ENCODE results near the gene RPP38. TPM values are rescaled to one million over a fixed set of nuclear protein-coding genes. Genes with fewer than 3 reads are reported as not detected.

Gene RPP38, protein sequence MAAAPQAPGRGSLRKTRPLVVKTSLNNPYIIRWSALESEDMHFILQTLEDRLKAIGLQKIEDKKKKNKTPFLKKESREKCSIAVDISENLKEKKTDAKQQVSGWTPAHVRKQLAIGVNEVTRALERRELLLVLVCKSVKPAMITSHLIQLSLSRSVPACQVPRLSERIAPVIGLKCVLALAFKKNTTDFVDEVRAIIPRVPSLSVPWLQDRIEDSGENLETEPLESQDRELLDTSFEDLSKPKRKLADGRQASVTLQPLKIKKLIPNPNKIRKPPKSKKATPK
- total RNA-seq (2012; rRNA removed): 12.4 and 13.1 TPM in 2 replicates
- 18.0 and 19.0 TPM in 2 replicates for polyA plus RNA-seq (2012; rRNA removed)
- 6.4 and 12.3 TPM in 2 replicates for polyA plus RNA-seq (2012; cell fraction: cytosol; rRNA removed)
- 3.0 and 6.7 TPM in 2 replicates for polyA plus RNA-seq (2012; cell fraction: nucleus; rRNA removed; ENCODE audit: low replicate concordance)
- Bru-seq, nascent RNA: percentile 62 among the genes with signal in this experiment
- percentile 53 among the genes with signal in this experiment for BruChase-seq, experiment 1, labeled RNA remaining after a 6-hour chase
- percentile 46 among the genes with signal in this experiment for BruChase-seq, experiment 2, labeled RNA remaining after a 2-hour chase
- long read RNA-seq, transcript RPP38-203 (2 exons, 1,030 nt): major isoform, 5 of 16 reads
- long read RNA-seq, partial matches to known transcripts: 0 of 16 reads
- long read RNA-seq, other reads (novel, unspliced or antisense): 3 of 16 reads

DNA sequence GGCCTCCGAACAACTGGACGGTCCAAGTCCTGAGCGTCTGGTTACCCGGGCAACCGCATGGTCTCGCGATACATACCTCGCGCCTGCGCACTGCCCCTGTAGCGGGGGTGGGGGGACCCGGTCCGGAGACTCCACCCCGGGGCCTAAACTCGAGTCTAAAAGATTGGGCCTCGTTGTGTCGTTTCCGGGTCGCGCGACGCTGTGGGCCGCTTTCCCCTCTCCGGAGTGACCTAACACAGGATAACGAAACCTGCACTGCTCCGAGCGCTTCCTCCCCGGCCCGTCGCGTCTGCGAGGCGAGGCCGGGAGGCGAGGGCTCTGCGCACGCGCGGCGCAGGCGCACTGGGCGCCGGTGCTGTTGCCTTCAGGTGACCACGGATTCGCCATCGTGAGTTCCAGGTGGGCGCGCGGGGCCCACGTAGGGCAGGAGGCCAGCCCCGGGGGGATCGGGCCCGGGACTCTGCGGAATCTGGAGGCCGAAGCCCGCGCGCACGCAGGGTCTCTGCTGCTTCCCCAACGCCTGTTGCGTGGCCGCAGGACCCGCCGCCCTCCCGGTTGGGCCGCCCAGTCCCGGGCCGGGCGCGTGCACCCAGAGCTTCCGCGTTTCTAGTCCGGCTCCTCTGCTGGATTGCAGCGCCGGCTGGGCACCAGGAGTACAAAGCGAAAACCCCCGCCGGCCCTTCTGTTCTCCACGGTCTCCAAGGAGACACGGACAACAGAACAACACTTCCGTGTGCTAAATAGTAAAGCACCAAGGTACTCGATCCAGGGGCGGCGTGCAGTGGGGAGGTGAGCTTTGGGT, at the start of gene RPP38:
Gene RPP38 (plus strand): TSS at position 345 of the 802 bp plus-strand sequence. CDS start 5,960 bp downstream, outside the sequence.
- H3K9me1 ChIP-seq (ENCODE audit: insufficient read depth, low read length): peaks cover 4% of the 10 kb centered on the region; the same call in 1 of the 2 replicates
- ChIA-PET CTCF (no interaction called here), POLR2A (ENCODE audit: unreplicated experiment) (no interaction called here)
- in situ Hi-C loops (cut with MboI; ENCODE audit: low sequenced_read_pairs) (loop anchor here (25.0 kb wide), 1 partner anchor 585 kb away; no protein-coding TSS in a partner anchor), intact Hi-C loops (cut with micrococcal nuclease) (no loop called here), dilution Hi-C loops (cut with HindIII; ENCODE audit: low sequenced_read_pairs, unreplicated experiment) (no loop called here)
- H4K20me1 ChIP-seq (ENCODE audit: insufficient read depth, low read length): no peaks in the 10 kb centered on the region; the same call in 1 of the 2 replicates
- WGBS, 2 experiments (ENCODE audit: extremely low coverage in 2 of 2, insufficient read length in 1 of 2): 0% methylated on average over 58 of the region's 84 CpGs; no CpG with 5 or more reads in 1 of the 2 experiments
- peak within 1 kb of the TSS; percentile 93 for H3K23ac ChIP-seq (ENCODE audit: low read depth, low read length)
- H4K8ac ChIP-seq (ENCODE audit: low read depth in 2 of 2, low read length in 2 of 2): peak within 1 kb of the TSS; percentile 77 to 99
- H3K4me1 ChIP-seq (ENCODE audit: control insufficient read depth, insufficient read depth, low read length): no peaks in the 10 kb centered on the region; the same call in 1 of the 2 replicates
- H3K56ac ChIP-seq (ENCODE audit: extremely low read depth, insufficient read depth, low read length): peak within 1 kb of the TSS; percentile 97
- peak within 1 kb of the TSS; percentile 91 for H2BK20ac ChIP-seq (ENCODE audit: low read depth, low read length)
- DNase-seq (peak; percentile 92), ATAC-seq (ENCODE audit: low read depth) (peak; percentile 96)
- peaks cover 26 to 42% of the 10 kb centered on the region in 2 experiments for H3K79me1 ChIP-seq (ENCODE audit: low read depth in 1 of 2, low read length in 2 of 2)
- H3K14ac ChIP-seq (replicated peaks; ENCODE audit: low read depth, low read length): peak within 1 kb of the TSS; percentile 100
- peak within 1 kb of the TSS; percentile 70 for H3K4me3 ChIP-seq (ENCODE audit: insufficient read depth, low read depth, low read length)
- peak within 1 kb of the TSS; percentile 94 for H3K4me2 ChIP-seq (ENCODE audit: low read depth, low read length)
- BruUV-seq (replicated peaks): no TSS peak
- peak within 1 kb of the TSS; percentile 95 for H3K18ac ChIP-seq (ENCODE audit: low read depth, low read length)
- H2AK5ac ChIP-seq (ENCODE audit: low read depth, low read length): peak within 1 kb of the TSS; percentile 74
- peak within 1 kb of the TSS; percentile 95 for H3K27ac ChIP-seq (ENCODE audit: insufficient read depth, low read length)
- peak within 1 kb of the TSS; percentile 99 for H2BK5ac ChIP-seq (ENCODE audit: low read depth, low read length, poor library complexity, severe bottlenecking)
- H2BK15ac ChIP-seq (ENCODE audit: low read depth, low read length): peak within 1 kb of the TSS; percentile 92; the same call in 2 of the 3 replicates
- H3K4ac ChIP-seq (ENCODE audit: low read depth, low read length): peak within 1 kb of the TSS; percentile 99
- H3K9me3 ChIP-seq (ENCODE audit: control insufficient read depth, insufficient read depth, low read length): no peaks in the 10 kb centered on the region
- H4K91ac ChIP-seq (ENCODE audit: insufficient read depth, low read depth, low read length): peak within 1 kb of the TSS; percentile 100
- H2AFZ ChIP-seq (replicated peaks; ENCODE audit: low read length, poor library complexity): peak within 1 kb of the TSS; percentile 99
- H3K9ac ChIP-seq (ENCODE audit: low read depth, low read length): peak within 1 kb of the TSS; percentile 98
- H3K27me3 ChIP-seq (ENCODE audit: control insufficient read depth, insufficient read depth, low read length): no peaks in the 10 kb centered on the region
- H2AK9ac ChIP-seq (replicated peaks; ENCODE audit: low read depth, low read length, poor library complexity): peak within 1 kb of the TSS; percentile 79
- H2BK120ac ChIP-seq (ENCODE audit: low read depth, low read length): peak within 1 kb of the TSS; percentile 98
- H4K5ac ChIP-seq (ENCODE audit: low read depth, low read length): peak within 1 kb of the TSS; percentile 94
- H3K36me3 ChIP-seq (ENCODE audit: control insufficient read depth, insufficient read depth, low read length): peaks cover 3% of the 10 kb centered on the region; the same call in 1 of the 2 replicates
- TF ChIP-seq FOS (IDR thresholded peaks at IDR 0.05; ENCODE audit: low read depth, low read length) (no peak), BHLHE40 (IDR thresholded peaks at IDR 0.05; ENCODE audit: low read depth, low read length) (peak; percentile 26; the same call in 1 of the 2 replicates), POLR2A (IDR thresholded peaks at IDR 0.05; ENCODE audit: low read depth, low read length) (peak; percentile 84), MXI1 (IDR thresholded peaks at IDR 0.05; ENCODE audit: borderline replicate concordance, low read depth, low read length) (peak; percentile 88), MAFK (IDR thresholded peaks at IDR 0.05; ENCODE audit: low read depth, low read length) (no peak), MAZ (IDR thresholded peaks at IDR 0.05; ENCODE audit: borderline replicate concordance, low read depth, low read length) (peak; percentile 73; the same call in 1 of the 2 replicates), RFX5 (IDR thresholded peaks at IDR 0.05; ENCODE audit: low read depth, low read length) (no peak), CEBPB (IDR thresholded peaks at IDR 0.05; ENCODE audit: low read depth, low read length) (no peak), RCOR1 (IDR thresholded peaks at IDR 0.05; ENCODE audit: insufficient replicate concordance, low read length) (no peak), NFE2L2 (IDR thresholded peaks at IDR 0.05; ENCODE audit: low read depth, low read length) (no peak)
- TF ChIP-seq, protein P1, sequence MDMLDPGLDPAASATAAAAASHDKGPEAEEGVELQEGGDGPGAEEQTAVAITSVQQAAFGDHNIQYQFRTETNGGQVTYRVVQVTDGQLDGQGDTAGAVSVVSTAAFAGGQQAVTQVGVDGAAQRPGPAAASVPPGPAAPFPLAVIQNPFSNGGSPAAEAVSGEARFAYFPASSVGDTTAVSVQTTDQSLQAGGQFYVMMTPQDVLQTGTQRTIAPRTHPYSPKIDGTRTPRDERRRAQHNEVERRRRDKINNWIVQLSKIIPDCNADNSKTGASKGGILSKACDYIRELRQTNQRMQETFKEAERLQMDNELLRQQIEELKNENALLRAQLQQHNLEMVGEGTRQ (IDR thresholded peaks at IDR 0.05; ENCODE audit: low read depth, low read length): peak; percentile 58
- TF ChIP-seq, protein P2, sequence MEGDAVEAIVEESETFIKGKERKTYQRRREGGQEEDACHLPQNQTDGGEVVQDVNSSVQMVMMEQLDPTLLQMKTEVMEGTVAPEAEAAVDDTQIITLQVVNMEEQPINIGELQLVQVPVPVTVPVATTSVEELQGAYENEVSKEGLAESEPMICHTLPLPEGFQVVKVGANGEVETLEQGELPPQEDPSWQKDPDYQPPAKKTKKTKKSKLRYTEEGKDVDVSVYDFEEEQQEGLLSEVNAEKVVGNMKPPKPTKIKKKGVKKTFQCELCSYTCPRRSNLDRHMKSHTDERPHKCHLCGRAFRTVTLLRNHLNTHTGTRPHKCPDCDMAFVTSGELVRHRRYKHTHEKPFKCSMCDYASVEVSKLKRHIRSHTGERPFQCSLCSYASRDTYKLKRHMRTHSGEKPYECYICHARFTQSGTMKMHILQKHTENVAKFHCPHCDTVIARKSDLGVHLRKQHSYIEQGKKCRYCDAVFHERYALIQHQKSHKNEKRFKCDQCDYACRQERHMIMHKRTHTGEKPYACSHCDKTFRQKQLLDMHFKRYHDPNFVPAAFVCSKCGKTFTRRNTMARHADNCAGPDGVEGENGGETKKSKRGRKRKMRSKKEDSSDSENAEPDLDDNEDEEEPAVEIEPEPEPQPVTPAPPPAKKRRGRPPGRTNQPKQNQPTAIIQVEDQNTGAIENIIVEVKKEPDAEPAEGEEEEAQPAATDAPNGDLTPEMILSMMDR (conservative IDR thresholded peaks at IDR 0.05; ENCODE audit: low read depth, low read length): no peak
